Stimulated activated CD4-positive, alpha-beta T cell treated with anti-CD3 and anti-CD28 coated beads, Interleukin-2, amount 100 ng/mL, for 4 hours (primary cell): ENCODE data around the gene KCNJ15.
"Not testable (repeated sequence)": the region's sequence is repeated elsewhere in the genome, so short reads cannot be mapped to it uniquely, and the experiment has no call there.

Experiments used
- DNase-seq: peaks from one replicate; pipeline ENCODE4 v3.0.0-alpha.2; 2020; ENCODE audit warnings: low read depth

Gene KCNJ15

DNA sequence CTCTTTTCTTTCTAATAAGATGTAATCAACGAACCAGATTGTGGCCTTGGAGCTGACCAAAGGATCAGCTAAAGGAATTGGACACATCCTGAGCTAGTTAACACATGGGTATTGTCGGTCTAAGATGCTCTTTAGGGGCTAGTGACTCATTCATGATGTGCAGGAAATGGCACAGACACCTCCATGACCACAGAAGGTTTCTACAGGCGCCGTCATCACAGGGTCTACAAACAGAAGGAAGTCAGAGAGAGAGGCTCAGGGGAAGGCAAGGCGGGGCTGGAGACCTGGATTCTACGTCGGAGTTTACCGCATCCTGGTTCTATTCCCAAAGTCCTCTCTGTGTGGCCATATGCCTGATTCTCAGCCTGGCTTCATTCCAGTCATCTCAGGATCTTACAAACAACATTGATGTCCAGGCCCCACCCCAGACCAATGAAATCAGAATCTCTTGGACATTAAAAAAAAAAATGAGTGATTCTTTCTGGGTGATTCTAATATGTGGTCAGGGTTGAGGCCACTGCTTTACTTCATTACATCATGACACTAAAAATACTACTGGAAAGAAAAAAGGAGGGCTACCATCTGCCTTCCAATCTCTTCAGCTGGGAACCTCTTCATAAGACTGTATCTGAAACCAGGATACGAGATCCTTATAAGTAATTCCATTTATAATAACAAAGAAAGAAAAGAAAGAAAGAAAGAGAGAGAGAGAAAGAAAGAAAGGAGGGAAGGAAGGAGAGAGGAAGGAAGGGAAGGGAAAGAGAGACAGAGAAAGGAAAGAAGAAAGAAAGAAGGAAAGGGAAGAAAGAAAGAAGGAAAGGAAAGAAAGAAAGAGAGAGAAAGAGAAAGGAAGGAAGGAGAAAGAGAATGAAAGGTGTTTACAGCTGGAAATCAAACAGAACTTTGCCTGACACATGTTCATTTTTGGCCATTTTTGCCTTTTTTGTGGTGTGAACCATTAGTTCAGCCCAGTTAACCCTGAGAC is 11.6 kb upstream of the KCNJ15 start:
- DNase-seq = peak; percentile 61

DNA sequence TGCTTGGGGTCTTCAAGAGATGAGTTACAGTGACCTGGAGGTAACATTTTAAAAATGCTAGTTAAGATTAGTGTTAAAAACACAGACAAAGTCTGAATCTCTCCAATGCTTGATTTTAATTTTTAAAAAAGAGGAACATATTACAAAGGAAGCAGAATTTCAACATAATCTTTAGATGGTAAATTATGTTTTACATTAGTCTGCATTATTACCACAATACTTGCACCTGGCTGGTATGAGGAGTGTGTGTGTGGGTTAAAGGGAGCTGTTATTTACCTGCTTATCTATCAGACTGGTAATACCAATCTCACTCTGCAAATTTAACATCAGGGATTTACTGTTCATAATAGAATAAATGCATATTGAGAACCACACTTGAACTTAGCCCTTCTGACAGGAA is 10.3 kb upstream of the KCNJ15 start:
- no peak for DNase-seq

DNA sequence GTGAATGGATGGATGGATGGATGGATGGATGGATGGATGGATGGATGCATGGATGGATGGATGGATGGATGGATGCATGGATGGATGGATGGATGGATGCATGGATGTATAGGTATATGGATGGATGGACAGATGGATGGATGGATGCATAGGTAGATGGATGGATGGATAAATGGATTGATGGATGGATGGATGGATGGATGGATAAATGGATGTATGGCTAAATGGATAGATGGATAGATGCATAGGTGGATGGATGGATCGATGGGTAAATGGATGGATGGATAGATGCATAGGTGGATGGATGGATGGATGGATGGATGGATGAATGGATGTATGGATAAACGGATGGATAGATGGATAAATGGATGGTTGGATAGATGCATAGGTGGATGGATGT is 9.7 kb upstream of the KCNJ15 start:
- DNase-seq = not testable (repeated sequence)

DNA sequence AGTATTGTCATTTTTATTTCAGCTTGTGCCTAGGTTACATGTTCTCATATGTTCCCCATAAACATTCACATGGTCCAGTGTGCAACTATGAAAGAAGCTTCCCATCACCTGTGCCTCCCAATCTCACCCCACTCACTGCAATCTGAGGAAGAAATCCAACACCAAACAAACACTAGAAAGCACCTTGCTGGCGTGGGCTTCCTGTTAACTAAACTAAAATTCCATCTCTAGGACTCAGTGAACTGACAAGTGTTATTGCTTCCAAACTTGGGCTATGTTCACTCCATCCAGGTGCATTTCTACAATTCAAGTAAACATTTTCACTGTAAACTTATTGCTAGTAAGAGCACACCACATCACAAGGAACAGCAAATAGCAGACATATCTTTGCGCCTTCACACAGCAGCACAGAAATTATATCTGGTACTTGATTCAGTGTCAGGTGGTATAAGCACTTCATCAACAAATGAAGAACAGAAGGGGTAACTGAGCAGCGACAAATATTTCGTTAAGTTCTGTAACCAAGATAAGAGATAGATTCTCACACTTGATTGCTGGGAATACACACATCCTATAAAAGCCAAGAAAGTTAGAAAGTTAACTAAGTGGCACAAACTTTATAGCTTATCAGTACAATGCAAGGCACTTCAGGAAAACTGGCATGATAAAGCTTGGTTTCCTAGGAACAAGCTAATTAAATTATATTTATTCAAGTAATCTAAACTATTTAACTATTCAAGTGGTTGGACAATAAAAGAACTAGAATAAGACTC is 8.9 kb upstream of the KCNJ15 start:
- DNase-seq = no peak

DNA sequence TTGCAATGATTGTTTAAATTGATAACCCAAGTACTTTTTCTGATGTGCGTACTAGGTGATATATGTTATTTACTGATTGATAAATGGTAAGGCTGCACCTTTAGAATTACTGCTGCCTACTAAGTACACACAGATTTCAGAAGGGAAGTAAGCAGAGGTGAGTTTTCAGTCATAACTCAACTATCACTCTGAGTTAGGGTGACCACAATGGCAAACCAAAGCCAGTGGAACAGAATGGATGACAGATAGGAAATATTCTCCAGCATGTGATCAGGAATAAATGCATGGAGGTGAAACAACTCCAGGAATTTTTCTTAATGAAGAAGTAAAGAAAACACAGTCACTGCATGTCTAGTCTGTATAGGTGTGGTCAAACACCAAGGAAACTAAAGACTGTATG is 7.5 kb upstream of the KCNJ15 start:
- no peak for DNase-seq

DNA sequence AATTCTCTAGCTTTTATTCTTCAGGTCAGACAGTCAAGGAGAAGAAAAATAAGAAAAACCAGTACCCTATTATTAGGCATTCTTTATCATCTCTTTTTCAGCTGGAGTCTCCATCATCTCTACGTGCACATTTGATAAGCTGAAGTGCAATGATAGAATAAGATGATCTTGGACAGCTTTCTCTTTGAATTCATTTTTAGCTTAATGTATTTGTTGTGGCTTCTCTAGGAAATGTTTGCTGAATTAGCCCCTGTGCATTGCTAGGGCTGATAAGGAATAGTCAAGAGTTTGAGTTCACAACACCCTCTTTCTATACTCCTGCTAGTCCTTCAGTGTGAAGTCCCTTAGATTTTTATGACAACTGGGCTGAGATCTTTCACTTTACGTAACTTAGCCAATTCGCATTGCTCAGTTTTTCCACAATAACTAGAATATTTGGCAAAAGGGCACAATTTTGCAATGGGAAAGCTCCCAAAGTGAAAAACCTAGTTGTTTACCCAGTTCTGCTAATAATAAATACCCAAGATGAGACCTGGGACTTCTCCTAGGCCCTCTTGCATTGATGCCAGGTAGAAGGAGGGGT is 7.0 kb upstream of the KCNJ15 start:
- DNase-seq = no peak

DNA sequence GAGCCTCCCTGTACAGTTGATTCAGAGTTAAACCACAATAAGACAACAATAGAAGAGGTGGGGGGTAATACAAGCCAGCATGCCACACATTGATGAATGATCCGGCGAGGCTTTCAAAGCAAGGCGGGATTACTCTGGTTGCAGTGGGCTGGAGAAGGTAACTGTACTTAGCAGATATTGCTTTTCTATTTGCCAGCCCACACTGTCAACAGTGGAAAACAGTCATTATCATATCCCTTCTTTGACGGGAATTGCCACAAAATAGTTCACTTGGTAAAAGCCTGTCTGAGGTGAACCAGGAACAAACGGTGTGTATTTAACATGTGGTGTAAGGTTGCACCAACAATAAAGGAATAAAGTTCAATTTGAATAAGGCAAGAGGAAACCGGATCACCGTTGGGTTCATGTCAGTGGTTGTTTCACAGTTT is 5.8 kb upstream of the KCNJ15 start:
- no peak for DNase-seq

DNA sequence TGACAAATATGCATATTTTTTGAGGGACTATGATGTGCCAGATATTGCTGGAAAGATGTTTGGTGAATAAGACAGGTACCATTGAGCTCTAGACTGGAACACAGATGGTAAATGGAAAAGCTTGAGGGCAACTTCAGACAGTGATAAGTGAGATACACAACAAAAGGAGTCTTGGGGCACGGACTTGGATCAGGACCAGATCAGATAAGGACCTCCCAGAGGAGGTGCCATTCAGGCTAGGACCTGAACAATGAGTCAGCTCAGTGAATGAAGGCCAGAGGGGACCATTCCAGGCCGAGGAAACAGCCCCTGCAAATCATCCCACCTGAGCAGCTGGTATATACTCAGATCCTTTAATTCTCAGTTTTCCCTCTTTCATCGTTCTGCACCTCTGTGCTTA is 1.8 kb upstream of the KCNJ15 start:
- no peak for DNase-seq

DNA sequence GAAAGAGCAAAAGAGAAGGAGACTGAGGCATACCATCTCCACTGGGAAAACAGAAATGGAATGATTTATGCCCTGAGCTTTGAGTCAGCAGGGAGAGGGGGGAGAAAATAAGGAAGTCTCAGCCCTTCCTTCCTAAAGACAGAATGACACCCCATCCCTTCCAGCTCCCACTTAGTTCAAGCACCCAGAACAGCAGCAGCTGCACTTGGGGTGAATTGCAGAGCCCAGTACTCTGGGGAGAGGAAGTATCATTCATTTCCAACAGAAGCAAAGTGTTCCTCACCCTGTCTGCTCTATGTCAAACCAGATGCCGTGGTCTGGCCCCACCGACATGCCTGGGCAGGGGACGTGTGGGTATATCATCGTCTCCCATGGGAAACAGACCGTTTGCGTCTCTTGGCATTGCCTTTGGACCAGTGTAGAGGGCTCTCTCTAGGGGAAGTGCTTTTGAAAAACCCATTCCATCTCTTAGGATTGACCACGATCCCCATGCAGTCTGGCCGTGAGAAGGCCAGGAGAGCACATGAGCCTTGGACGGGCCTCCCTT is 1.1 kb upstream of the KCNJ15 start:
- DNase-seq = no peak

DNA sequence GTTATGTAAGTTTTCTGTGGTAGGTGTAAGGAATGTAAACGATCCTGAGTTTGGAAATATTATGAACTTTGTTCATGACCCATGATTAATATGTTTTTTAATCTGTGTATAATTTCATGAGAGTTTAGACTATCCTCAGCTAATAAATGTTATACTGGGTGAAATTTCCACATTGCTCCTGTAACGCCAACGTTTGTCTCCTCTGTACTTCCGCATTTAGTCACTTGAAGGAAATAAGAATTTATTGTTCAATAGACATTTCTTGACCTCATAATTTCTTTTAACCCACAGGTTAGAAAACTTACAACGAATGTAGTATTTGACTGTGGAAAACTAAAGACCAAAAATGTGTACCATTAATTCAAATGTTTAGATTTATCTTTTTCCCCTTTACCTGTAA is 876 bp downstream of the KCNJ15 start:
- no peak for DNase-seq

DNA sequence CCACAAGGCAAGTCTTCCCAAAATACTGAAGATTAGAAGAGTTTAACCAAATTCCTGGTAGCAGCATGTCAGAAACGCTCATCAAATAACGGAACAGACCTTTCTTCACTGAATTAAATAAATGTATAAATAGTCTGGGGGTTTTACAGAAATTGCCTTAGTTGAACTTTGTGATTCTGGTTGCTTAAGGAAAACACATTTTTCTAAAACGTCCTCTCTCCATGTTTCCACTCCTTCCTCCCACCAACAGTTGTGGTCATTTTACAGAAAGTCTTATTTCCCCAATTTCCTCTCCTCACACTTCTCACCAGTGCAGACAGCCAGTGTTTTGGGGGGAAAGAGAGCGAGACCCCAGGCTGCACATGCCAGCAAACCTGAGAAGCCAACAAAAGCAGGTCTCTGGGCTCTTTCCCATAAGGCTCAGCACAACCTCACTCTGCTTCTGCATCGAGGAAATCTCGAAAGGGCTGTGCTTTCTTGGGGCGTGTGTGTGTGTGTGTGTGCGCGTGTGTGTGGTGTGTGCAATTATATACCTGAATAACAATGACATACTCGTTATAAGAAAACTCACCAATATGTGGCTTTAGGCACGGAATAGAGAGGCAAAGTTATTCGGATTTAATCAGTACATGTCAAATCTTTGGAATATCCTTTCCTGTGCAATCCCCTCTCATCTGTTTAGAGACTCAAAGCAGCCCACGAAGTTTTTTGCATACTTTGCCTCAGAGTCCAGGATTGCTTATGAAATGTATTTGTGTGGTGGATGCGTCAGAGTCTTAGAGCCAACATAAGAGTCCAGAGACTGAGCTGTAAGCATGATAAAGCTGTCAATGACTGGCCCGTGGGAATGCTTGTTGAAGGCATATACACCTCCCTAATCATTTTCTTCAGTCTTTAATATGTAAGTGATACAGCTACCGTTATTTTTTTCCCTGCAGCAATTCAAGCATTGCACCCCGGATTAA is 2.0 kb downstream of the KCNJ15 start:
- no peak for DNase-seq

DNA sequence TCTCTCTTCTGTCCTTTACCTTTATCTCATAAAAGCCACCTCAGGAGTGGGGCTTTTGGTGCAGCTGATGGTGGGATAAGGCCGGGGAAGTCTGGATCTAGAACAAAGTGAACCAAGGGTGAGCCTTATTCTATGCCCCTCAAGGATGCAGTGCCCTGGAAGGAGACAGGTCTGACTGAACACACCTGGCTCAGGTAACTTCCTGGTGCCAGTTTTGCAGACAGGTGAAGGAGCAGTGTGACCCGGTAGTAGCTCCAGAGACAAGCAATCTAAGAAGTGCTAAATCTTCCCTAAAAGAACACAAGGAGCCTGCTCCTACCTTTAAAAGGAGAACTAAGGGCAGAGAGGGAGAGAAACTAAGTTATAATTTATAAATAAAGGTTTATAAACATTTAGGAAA is 2.9 kb downstream of the KCNJ15 start:
- no peak for DNase-seq

DNA sequence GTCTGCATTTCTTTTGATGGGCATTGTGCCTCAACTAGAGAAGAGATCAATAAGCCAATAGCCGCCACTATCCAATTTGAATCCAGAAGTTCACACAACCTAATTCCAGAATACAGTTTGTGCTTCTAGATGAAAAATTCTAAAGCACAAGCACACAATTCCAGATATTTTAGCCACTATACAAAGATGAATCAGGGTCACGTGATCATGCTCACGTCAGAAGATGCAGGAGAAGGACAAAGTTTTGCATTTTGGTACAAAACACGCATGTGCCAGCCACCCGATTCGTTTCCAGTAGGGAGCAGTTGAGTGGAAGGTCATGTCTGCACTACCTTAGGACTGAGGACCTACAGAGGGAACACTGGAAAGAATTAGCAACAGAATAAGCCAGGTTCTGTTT is 3.6 kb downstream of the KCNJ15 start:
- DNase-seq = no peak

DNA sequence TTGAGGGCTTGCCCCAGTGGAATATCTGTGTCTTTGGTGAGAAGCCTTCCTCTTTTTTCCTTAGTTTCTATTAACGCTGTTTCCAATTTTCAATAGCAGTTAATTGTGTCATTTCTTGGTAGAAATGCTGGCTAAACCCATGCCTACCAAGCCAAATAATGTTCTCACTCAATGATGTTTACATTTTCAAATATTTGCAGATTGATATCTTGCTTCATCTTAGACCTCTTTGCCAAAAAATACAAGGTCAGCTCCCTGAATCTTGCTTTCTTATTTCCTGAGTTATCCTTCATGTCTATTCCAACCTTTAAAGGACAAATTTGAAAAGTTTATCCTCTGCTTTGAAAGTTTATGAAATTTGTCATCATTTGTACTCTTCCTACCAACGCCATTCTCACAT is 5.1 kb downstream of the KCNJ15 start:
- DNase-seq = no peak

DNA sequence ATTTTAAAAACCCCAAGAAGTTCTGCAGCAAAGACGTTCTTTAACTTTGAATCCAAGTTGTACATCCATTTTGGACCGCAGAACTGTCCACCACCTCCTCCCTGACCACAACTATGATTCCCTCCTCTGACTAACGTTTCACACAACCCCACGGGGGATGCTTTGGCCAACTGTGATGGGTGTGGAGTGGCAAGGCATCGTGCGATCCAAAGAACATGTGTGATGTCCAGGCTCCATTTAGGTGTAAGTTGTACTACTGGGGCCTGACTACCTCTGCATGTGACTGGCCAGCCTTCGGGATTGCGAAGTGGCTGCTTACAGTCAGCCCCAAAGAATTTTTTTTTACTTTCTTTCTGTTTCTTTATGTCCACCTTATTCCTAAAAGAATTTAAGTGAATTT is 6.7 kb downstream of the KCNJ15 start:
- no peak for DNase-seq

DNA sequence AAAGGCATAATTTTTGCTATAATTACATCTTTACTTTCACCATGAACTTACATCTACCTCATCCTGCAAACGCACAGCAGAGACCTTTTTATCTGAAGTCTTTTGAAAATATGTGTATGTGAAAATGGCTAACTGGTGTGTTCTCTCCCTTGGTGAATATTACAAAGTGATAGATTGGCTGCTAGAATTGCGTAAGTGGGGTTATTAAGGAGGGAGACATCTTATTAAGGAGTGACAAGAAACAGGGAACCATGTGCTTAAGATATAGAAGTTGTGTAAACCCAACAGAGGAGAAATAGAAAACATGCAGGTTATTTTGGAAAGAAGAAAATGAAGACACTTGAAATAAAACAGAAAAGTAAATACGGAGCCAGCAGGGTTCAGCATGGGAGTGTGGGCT is 7.8 kb downstream of the KCNJ15 start:
- DNase-seq = no peak

DNA sequence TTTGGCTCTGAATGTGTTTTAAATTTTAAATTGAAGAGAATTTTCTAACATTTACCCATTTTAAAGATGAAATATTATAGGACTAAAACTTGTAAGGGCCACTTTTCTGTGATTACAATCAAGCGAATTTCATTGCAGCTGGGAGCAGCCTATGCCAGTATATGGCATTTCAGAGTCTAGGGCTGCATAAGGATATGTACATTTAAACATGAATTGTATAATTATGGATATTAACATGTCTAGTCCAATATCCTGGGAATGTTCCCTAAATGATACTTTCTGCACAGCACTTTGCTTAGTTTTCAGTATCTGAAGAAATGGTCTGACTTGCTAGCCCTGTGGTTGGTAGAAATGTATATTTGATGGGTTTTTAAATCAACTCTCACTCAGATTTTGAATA is 8.4 kb downstream of the KCNJ15 start:
- DNase-seq = no peak

DNA sequence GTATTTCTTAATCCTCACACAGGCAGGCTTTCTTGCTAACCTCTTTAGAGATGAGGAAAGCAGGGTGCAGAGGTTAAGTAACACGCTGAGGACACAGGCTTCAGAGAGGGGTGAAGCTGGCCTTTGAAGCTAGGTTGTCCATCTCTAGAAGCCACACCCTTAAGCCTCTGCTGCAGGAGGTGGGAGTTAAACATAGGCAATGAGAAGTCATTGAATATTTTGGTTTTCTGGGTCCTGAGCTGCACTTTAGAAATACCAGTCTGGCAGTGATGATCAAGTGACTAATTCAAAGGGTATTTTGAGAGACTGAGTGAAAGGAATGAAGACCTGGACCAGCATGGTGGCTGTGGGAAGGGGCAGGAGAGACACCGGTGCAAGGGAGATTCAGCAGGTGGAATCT is 9.9 kb downstream of the KCNJ15 start:
- no peak for DNase-seq

DNA sequence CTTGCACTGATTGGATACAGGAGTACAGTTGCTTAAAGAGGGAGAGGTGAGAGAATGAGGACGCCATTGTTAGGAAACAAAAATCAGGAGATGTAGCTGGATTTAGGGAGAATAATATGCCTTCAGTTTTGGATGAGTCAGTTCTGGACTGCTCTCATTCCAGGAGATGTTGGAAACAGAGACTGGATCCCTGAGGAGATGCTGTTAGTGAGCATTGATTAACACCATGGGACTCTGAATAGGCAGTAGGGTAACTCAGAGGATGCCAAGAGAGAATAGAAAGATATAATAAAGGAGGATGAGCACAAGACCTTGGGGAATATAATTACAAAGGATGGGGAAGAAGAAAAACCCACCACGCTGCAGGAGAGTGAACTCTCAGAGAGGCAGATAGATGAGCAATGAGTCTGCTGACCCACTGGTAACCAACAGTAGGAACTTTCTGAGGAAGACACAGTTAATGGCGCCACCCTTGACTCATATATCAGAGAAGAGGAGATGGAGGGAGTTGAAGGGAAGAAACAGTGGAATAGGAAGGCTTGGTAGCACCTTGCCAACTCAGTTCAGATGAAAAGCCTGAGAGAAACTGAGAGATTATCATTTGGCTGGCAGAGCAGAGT is 10.5 kb downstream of the KCNJ15 start:
- DNase-seq = no peak

DNA sequence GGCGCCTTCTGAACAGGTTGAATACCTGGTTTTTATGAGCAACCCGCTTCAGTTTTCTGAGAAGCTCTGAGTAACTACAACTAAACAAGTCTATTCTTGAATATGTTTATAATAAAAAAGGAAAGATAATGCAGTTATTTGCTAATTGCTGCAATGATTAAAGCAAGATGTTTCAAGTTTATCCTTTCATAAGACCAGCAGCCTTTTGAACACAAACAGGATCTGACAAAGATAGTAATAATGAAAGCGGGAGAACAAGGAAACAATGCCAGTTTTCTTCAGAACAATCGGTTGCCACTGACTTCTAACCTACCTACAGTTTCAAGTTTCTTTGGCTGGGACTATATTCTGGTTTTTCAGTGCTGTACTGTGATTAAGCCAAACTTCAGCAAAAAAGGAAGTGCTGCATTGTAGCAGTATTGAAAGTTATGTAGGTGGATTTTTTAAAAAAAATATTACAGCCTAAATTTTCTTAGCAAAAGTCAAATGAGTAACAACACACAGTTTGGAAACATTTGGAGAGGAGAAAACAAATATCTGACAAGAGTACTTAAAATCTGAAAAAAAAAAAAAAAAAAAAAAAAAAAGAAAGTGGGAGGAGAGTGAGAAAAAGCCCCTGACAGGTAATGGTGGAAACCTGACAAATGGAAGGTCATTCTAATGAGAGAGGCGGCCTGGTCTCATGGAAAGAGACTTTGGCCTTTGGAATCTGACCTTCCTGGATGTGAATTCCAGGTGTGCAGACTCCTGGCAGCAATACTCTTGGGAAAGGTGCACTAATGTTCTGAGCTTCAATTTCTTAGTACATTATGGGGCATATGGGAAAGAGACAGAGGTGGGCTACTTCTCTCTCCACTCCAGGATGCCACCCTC is 11.4 kb downstream of the KCNJ15 start:
- no peak for DNase-seq
